Esophagus squamous epithelium (tissue), 4 donors: Measurements from ENCODE around the gene DAB2IP.

Experiments
- CTCF ChIP-seq, 6 experiments: fragments of 450-650 bp in 4 of 6; fragments of 200-600 bp in 2 of 6; sonication (generic) in 2 of 6; IDR thresholded peaks; one replicate each; pipeline ENCODE4 v1.5.1; 2016 to 2019; ENCODE audit warnings: antibody characterized with exemption in 6 of 6, mild to moderate bottlenecking in 4 of 6, moderate library complexity in 4 of 6
- POLR2A ChIP-seq, 4 donors: fragments of 450-650 bp; IDR thresholded peaks; one replicate each; pipeline ENCODE4 v1.6.1; 2017; ENCODE audit warnings: antibody characterized with exemption in 4 of 4, mild to moderate bottlenecking in 4 of 4, moderate library complexity in 3 of 4

- TF ChIP-seq CTCF (IDR thresholded peaks at IDR 0.05): no peak
- no peak for TF ChIP-seq POLR2A (IDR thresholded peaks at IDR 0.05)
These were observed 100.4 kb downstream of the DAB2IP start for GRCh38 chr9:121751686-121752445.
